RPMI7951 (cell line): ENCODE results near the gene CRYGA. TPM values are rescaled to one million over a fixed set of nuclear protein-coding genes. Genes with fewer than 3 reads are reported as not detected.

Experiments used
- DNase-seq: peaks from one replicate; pipeline ENCODE4 v3.0.0-alpha.2; 2012; ENCODE audit warnings: low read depth
- total RNA-seq: library from RNA; depleted of rRNA; stranded (reverse); fragments of >200 nt; shearing (Covaris generic); gene quantifications from 2 replicates; pipeline ENCODE4 v1.2.3, GENCODE V29; 2014

Gene CRYGA
- total RNA-seq, 1 experiment from 2014 or later = not detected

GRCh38 chr2:208164951-208165755 lies 1.8 kb upstream of the CRYGA start:
- no peak for DNase-seq

- DNase-seq = no peak
Measured at GRCh38 chr2:208156439-208156838, 7.0 kb downstream of the CRYGA start.

- DNase-seq = no peak
Measured at GRCh38 chr2:208153156-208153555, 10.2 kb downstream of the CRYGA start.

GRCh38 chr2:208150956-208151355 lies 12.4 kb downstream of the CRYGA start:
- DNase-seq = no peak

- no peak for DNase-seq
Measured at GRCh38 chr2:208150094-208150493, 13.3 kb downstream of the CRYGA start.

GRCh38 chr2:208148803-208149202 lies 14.6 kb downstream of the CRYGA start:
- DNase-seq = no peak

- no peak for DNase-seq
Measured at GRCh38 chr2:208147759-208148158, 15.6 kb downstream of the CRYGA start.

GRCh38 chr2:208147008-208147407 lies 16.4 kb downstream of the CRYGA start:
- DNase-seq = no peak

GRCh38 chr2:208146006-208146405 lies 17.4 kb downstream of the CRYGA start, which contains the start of gene CRYGB:
CRYGB (minus strand) TSS chr2:208146158; CDS start chr2:208146120, 38 bp downstream.
- DNase-seq = no peak

GRCh38 chr2:208142925-208143799 lies 20.2 kb downstream of the CRYGA start:
- DNase-seq = no peak

GRCh38 chr2:208142240-208142924 lies 21.0 kb downstream of the CRYGA start:
- DNase-seq = peak; percentile 8

- no peak for DNase-seq
Measured at GRCh38 chr2:208139447-208139846, 23.9 kb downstream of the CRYGA start.

GRCh38 chr2:208138334-208138733 lies 25.1 kb downstream of the CRYGA start:
- DNase-seq = peak; percentile 6

- no peak for DNase-seq
Measured at GRCh38 chr2:208136716-208137094, 26.7 kb downstream of the CRYGA start.

- DNase-seq = no peak
Measured at GRCh38 chr2:208135794-208136715, 27.3 kb downstream of the CRYGA start.

- no peak for DNase-seq
Measured at GRCh38 chr2:208134928-208135586, 28.3 kb downstream of the CRYGA start.

- DNase-seq = no peak
Measured at GRCh38 chr2:208130712-208131110, 32.7 kb downstream of the CRYGA start.

- peak; percentile 11 for DNase-seq
Measured at GRCh38 chr2:208129744-208130711, 33.4 kb downstream of the CRYGA start, which contains the start of gene CRYGC. CRYGC (minus strand) TSS chr2:208129828; CDS start chr2:208129792, 36 bp downstream.

- DNase-seq = no peak
Measured at GRCh38 chr2:208128136-208128535, 35.3 kb downstream of the CRYGA start.
